HG03064 (cell line): Measurements from ENCODE around the gene TMIE.
"Not testable (repeated sequence)": the region's sequence is repeated elsewhere in the genome, so short reads cannot be mapped to it uniquely, and the experiment has no call there.

Source experiments
- ATAC-seq: cut with Tn5 transposase; IDR thresholded peaks from one replicate; pipeline ENCODE4 v1.9.1; 2021; ENCODE audit warnings: low read depth; ENCODE audit not compliant: unreplicated experiment

Gene TMIE

DNA sequence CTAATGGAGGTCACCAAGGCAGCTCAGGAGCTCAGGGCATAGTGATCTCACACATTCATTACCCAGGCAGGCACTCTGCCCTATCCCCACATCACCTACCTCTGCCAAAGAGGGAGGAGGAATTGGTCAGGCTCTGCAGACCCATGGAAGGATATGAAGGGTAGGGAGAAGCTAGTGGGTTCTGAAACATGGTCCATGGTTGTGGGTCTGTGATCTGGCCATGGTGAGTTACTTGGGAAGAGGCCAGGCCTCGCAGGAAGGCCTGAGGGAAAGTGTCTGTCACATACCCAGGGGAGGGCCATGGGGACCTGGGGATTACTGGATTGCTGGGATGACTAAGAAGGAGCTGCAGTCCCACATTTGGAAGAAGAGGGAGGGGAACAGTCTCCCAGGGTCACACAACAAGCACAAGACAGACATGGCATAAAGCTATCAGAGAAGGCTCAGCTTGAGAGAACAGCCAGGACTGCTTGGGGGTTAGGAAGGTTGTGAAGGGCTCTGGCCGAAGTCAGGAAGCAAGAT lies 17.9 kb downstream of the TMIE start:
- ATAC-seq, result no peak

DNA sequence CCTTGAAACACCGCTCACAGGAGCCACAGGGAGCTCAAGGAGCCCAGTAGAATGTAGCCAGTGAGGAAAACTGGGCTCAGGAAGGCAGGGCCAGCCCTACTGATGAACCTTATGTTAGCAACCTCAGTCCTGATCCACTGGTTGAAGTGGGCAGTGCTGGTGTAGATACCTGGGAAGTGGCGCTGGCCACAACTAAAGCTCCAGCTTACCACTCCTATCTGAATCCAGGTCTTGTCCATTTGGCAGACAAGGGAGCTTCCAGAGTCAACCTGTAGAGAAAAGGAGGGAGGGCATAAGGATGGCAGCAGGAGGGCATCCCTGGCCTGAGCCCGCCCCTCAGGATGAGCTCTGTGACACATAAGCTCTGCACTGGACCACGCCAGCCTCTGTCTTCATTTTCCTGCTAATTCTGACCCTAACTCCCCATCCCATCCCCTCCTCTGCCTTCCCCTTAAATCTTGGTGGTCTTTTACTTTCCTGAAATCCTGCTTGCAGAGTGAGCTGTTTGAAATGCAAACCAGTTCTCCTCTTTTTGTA lies 18.6 kb downstream of the TMIE start:
- ATAC-seq, result no peak

DNA sequence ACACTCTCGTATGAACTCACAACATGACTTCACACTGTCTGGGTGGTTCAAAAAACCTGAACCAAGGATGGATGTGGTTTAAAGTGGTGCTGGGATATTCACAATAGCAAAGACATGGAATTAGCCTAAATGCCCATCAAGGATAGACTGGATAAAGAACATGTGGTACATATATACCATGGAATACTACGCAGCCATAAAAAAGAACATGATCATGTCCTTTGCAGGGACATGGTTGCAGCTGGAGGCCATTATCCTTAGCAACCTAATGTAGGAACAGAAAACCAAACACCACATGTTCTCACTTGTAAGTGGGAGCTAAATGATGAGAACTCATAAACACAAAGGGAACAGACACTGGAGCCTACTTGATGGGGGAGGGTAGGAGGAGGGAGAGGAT lies 19.8 kb downstream of the TMIE start:
- no peak for ATAC-seq

DNA sequence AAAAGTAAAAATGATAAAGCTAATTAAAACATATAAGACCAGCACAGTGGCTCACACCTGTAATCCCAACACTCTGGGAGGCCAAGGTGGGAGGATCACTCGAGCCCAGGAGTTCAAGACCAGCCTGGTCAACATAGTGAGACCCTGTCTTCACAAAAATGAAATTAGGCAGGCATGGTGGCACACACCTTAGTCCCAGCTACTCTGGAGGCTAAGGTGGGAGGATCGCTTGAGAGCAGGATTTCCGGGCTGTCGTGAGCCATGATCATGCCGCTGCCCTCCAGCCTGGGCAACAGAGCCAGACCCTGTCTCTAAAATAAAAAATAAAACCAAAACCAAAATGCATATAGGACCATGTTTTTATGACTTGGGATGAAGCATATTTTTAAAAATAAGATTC lies 21.3 kb downstream of the TMIE start:
- ATAC-seq, result no peak

DNA sequence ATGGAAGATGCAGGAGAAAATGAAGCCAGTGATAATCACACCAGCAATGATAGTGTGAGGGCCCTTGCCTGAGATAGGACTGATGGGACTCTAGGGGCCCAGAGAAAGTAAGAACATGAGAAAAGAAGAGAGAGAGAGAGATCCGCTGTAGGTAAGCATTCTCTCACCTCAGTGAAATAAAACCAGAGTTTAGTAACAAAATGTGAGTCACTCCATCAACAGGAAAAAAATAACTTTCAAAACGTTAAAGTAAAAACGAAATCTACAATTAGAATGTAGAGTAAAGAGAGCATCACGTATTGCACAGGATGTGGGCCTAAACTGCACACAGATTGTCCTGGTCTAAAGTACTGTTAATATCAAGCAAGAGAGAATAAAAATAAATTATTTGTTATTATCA lies 23.2 kb downstream of the TMIE start:
- ATAC-seq, result no peak

DNA sequence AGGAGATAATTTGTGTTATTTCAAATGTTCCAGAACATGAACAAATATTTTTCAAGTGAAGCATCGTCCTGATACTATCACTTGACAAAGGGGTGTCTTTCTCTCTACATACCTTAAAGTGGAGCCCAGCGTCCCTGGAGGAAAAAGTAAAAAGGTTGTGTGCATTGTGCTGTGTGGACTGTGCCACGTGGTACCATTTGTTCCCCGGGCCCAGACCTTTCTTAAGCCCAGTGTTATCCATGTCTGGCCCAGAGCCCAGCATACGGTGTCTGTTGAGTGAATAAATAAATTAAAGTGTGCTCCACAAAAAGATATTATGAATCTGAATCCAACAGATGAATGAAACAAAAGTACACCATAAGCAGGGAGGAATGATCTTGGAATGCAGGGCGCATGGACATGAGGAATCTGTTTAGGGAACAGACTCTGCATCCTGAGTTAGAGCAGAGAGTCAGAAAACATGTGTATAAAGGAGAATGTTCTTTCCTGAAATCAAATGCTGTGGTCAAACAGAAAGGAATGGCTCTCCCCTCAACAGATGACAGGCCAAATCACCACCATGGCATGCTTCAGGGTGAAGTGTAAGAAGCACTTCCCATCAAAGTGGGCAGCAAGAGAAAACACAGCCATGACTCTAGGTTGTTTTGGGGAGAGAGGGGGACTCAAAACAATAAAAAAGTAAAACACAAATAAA lies 24.6 kb downstream of the TMIE start:
- ATAC-seq, result no peak

DNA sequence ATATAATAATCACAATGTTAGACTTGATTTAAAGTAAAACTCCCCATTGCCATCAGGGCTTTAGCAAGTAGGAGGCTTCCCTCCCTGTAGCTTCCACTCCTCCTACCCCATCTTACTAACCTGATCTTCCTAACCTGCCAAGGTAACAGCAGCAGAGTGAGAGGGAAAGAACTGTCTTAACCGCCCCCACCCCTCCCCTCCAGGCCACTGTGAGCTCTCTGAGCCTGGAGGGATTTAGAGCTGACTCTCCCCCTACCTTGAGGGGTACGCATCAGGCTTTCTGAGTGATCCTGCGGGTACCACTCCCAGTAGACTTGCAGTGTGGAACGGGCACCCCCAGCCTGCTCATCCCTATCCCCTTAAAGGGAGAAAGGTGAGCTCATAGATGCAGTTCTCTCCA lies 27.8 kb downstream of the TMIE start:
- no peak for ATAC-seq

DNA sequence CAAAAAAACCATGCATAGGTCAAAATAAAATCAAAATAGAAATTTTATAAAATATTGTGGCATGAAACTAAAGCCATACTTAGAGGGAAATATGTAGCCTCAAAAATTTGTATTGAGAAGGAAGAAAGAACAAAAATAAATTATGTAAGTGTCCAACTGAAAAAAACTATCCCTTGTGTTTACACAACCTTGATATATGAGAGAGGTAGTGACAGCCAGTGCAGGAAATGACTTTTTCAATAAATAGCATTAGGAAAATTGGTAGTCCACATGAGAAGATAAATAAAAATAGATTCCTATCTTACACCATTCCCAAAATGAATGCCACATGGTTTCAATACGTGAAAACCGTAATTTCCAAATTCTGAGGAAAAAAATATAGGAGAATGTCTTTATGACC lies 29.6 kb downstream of the TMIE start:
- ATAC-seq, result no peak

DNA sequence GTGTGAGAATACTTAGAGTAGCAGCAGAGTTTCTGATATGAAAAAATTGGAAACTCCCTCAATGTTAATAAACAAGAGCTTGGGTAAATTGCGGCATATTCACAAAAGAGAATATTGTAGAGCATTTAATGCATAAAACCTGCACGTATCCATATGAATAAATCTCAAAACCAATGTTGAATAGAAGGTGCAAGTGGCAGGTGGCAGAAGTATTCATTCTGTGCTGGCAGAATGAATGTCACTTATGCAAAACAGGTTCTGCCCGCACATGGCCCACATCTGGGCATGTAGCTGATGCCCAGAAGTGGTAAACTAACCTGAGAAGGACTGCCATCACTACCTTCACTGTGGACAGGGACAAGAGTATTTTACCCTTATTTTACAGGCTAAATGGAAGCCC lies 30.6 kb downstream of the TMIE start:
- ATAC-seq, result no peak

DNA sequence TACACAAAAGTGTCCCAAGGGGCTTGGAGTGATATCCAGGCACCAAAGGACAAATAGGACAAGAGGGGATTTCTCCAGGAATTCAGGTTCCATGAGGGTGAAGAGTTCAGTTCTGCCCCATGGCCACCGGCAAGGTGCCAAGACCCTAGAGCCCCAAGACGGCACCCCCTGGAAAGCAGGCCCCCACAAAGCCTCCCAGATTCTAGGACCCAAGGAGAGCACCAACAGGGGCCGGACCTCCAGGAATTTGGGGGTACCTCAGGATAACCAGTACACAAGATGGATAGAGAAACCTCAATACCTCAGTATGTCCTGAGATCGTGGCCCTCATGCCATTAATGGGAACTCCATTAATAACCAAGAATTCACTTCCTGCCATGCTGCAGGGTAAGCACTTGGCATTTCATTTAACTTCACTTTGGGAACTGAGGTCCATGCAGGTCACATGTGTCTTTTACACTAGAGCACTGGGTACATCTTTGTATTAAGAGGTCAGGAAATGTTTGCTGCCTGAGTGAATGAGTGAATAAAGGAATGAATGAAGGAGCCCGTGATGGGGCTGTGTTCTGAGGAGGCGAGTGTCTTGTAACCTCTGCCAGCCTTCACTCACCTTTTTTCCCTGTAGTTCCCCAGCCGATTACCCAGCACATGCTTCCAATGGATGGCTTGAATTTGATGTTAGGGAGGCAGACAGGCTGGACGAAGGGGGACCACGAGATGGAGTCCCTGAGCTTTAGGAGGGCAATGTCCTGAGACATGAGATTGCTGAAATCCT lies 32.0 kb downstream of the TMIE start:
- ATAC-seq, result no peak

DNA sequence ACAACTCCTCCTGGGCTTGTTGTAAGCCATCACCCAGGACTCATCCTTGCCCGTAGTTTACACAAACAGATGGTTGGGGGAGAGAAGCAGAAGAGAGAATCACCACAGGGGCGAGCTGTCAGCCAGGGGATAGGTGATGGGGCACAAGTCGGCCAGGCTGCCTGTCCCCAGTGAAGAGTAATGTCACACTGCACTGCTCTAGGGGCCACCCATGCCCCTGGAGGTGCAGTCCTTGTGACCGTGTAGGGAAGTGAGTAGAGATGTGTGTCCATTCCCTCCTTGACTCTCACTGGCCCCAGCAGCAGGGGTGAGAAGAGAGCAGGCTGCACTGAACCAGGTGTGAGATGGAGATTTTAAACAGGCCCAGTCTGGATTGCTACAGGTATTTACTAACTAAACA lies 33.6 kb downstream of the TMIE start:
- no peak for ATAC-seq

DNA sequence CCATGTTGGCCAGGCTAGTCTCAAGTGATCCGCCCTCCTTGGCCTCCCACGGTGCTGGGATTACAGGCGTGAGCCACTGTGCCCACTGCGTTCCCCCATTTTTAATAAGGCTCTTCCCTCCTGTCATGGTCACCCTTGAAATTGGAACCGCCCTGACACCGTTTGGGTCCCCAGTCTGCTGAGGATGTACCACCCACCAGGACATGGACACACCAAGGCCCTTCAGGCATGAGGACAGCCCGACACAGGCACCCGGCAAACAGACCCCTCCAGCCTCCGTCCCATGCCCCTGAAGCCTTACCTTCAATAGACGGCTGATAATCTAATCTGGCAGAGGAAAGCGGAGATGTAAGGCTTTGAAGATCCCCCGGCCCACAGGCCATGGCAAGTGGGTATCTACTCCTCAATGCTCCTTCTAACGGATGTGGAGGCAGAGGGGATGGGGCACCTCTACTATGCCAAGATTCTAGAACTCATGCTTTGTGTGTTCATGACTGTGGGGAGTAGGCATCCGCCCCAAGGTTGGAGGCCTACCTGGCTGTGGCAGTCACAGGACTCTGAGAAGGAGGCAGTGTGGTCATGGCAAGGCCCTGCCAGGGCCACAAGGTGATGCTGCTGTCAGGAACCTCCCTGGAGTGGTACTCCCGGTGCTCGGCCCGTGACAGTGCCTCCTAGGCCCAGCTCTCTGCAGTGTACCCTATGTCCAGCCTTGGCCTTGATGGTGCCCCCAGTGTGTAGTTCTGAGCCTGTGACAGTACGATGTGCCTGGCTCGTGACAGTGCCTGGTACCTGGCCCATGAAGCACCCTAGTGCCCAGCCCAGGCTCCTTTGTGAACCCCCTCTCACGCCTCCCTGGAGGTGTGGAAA lies 35.0 kb downstream of the TMIE start:
- no peak for ATAC-seq

DNA sequence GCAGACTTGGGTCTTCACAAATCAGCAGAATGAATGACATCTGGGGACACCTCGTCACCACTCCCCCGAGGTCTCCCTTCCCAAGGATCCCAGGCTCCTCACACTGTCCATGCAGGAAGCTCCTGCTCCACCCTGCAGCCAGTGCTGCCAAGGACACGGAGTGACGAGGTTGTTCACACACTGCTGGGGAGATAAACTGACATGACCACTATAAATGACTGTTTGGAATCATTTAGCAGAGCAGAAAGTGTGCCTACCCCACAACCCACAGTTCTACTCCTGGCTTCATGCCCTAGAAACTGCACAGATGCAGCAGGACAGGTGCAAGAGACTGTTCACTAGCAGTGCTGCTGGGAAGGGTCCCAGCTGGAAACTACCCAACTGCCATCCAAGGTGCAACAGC lies 36.1 kb downstream of the TMIE start:
- ATAC-seq, result no peak

DNA sequence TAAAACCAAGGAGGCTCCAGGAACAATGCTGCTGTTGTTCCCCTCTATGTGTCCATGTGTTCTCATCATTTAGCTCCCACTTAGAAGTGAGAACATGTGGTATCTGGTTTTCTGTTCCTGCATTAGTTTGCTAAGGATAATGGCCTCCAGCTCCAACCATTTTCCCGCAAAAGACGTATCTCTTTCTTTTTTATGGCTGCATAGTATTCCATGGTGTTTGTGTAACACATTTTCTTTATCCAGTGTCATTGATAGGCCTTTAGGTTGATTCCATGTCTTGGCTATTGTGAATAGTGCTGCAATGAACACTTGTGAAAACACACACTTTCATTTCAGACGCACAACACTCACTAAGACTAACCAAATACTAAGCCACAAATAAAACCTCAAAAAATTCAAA lies 38.4 kb downstream of the TMIE start:
- not testable (repeated sequence) for ATAC-seq

DNA sequence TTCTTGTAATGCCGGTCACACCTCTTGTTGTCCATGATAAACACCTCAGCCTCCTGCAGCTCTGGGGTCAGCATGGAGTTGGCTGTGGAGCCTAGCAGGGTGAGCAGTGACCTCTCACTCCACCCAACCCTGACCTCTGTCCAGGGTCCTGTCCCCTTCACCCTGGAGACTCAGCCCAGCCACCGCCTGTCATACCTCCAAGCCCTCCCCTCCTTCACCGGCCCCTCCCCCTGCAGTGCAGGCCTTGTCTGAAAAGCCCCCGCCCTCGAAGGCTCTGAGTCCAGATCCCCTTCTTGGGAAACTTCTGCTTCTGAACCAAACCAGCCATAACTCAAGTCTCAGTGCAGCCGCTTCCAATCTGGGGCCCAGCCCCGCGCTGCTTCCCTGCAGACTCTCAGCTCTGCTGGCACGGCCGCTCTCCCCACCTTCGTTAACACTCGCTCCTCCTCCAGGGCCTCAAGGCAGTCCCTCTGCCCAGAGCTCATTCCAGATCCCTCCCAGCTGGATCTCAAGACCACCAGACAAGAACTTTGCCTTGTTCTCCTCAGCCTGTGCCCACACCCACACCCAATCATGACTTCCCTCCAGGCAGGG lies 41.9 kb downstream of the TMIE start:
- ATAC-seq, result no peak

DNA sequence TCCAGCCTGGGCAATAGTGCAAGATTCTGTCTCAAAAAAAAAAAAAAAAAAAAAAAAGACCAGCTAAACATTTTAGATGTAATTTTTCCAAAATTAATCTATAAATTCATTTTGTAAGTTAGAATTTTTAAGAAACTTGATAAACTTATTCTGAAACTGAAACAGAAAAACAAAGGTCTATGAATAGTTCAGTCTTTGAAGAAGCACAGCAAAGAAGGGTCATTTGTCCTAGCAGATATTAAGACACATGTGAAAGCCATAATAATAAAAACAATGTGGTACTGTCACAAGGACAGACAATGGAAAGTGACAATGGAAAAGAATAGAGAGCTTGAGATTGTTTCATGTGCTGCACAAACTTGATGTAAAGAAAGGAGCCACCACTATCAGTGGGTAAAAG lies 45.5 kb downstream of the TMIE start:
- no peak for ATAC-seq

DNA sequence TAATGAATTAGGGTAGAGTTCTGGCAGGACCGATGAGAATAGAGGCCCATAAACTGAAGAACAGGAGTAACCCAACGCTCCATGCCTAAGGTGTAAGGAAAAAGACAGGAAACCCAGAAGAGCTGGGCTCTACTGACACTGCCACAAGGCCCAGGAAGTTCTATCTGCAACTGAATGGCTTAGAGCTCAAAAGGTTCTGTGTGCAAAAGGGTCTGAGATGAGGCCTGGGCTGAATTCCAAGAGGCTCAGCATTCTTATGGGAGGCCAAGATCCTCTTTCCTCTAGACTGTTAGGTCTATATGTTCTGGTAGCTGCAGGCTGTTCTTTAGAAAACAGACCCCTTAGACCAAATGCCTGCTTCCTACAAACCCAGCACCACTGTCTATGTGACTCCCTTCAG lies 47.0 kb downstream of the TMIE start:
- ATAC-seq, result no peak

DNA sequence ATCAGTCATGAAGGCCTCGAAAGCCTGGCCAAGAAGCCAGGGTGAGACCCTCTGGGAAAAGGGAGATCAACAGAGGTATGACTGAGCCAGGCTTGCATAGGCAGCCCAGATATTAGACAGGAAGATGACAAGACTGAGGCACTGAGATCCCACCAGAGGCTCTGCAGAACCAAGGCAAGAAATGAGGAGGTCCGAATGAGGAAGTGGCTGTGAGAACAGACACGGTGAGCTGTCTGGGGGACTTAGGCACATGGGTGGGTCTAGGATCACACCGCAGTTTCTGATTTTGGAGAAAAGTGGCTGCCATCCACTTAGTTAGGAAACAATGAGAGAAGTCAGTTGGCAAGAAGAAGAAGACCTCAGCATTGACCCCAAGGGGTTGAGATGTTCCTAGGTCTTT lies 47.9 kb downstream of the TMIE start:
- no peak for ATAC-seq

DNA sequence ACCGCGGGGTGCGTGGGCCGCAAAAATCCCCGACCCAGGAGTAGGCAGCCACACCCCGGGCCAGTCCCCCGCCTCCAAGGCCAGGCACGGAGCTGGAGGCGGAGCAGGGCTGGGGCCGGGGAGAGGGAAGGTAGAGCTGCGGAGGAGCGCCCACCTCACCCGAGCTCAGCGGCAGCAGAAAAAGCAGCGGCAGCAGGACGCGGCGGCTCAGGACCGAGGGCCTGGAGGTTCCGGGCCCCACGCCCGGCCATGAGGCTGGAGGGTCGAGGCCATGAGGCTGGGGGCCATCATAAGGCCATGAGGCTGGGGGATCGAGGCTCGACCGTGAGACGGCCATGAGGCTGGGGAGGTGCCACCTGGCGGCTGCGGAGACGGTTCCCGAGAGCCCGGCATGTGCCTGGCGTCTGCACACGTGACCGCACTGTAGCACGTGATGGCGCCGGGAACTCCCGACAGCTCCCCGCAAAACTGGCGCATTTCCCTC lies 49.4 kb downstream of the TMIE start:
- ATAC-seq, result no peak

DNA sequence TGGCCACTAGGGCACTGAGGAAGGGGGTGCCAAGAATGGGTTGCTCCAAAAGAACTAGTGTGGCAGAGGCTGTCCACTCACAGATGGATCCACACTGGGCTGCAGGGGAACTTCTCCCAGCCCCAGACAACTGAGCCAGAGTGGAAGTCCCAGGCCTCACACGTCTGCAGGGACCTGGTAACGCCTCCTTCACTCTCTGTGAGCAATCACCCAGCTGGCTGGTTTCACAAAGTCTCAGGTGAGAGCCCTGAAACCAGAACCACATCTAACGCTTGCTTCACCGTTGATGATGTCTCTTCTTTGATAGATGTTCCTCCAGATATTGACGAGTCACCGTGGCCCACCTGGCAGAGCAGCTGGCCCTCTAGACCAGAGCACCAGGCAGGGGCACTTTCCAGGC lies 51.9 kb downstream of the TMIE start:
- not testable (repeated sequence) for ATAC-seq
